Liver (tissue), 9 donors: ENCODE results near the gene LATS2. TPM values are rescaled to one million over a fixed set of nuclear protein-coding genes. Genes with fewer than 3 reads are reported as not detected.

Source experiments
- DNase-seq: peaks from one replicate; pipeline ENCODE4 v3.0.0-alpha.2; 2017; ENCODE audit warnings: low spot score
- H3K27ac ChIP-seq, 2 donors: one replicate each; pipeline ENCODE4 v1.7.0; 2013; ENCODE audit warnings: inconsistent platforms in 2 of 2, low read length in 2 of 2, control low read depth in 1 of 2, low read depth in 1 of 2, mild to moderate bottlenecking in 1 of 2
- H3K27me3 ChIP-seq, 4 donors: one replicate each; pipeline versions ENCODE4 v1.6.1 to v1.7.0; 2013; ENCODE audit warnings: low read length in 3 of 4, inconsistent platforms in 1 of 4, mild to moderate bottlenecking in 1 of 4, moderate library complexity in 1 of 4; ENCODE audit not compliant: control insufficient read depth in 4 of 4, insufficient read depth in 4 of 4
- H3K36me3 ChIP-seq, 4 donors: one replicate each; pipeline versions ENCODE4 v1.6.1 to v1.7.0; 2013; ENCODE audit warnings: low read length in 3 of 4, mild to moderate bottlenecking in 3 of 4, low read depth in 1 of 4, moderate library complexity in 1 of 4; ENCODE audit not compliant: control insufficient read depth in 4 of 4, insufficient read depth in 3 of 4
- H3K4me1 ChIP-seq, 4 donors: one replicate each; pipeline versions ENCODE4 v1.6.1 to v1.7.0; 2013; ENCODE audit warnings: low read length in 3 of 4, mild to moderate bottlenecking in 3 of 4, moderate library complexity in 1 of 4; ENCODE audit not compliant: control insufficient read depth in 4 of 4, insufficient read depth in 4 of 4
- H3K4me3 ChIP-seq, 3 donors: one replicate each; pipeline versions ENCODE4 v1.6.1 to v1.7.0; 2013; ENCODE audit warnings: low read length in 3 of 3, control low read depth in 1 of 3, low read depth in 1 of 3, mild to moderate bottlenecking in 1 of 3
- H3K9ac ChIP-seq, 2 donors: one replicate each; pipeline ENCODE4 v1.7.0; 2013; ENCODE audit warnings: low read length in 2 of 2, mild to moderate bottlenecking in 2 of 2, moderate library complexity in 2 of 2, control low read depth in 1 of 2, low read depth in 1 of 2
- H3K9me3 ChIP-seq, 4 donors: one replicate each; pipeline versions ENCODE4 v1.6.1 to v1.7.0; 2013; ENCODE audit warnings: low read length in 3 of 4; ENCODE audit not compliant: control insufficient read depth in 4 of 4
- FOXA1 ChIP-seq: IDR thresholded peaks from 2 replicates; pipeline ENCODE4 v1.6.1; 2016; ENCODE audit warnings: antibody characterized with exemption
- FOXA2 ChIP-seq: IDR thresholded peaks from 2 replicates; pipeline ENCODE4 v1.6.1; 2016; ENCODE audit warnings: antibody characterized with exemption
- GABPA ChIP-seq, 2 donors: IDR thresholded peaks in 1 of 2; conservative IDR thresholded peaks in 1 of 2; 2 replicates each; pipeline ENCODE4 v1.6.1; 2016; ENCODE audit warnings: antibody characterized with exemption in 2 of 2, mild to moderate bottlenecking in 1 of 2, moderate library complexity in 1 of 2
- HNF4A ChIP-seq, 2 donors: conservative IDR thresholded peaks; 2 replicates each; pipeline ENCODE4 v1.6.1; 2016; ENCODE audit warnings: antibody characterized with exemption in 2 of 2, mild to moderate bottlenecking in 2 of 2
- HNF4G ChIP-seq: IDR thresholded peaks from 2 replicates; pipeline ENCODE4 v1.6.1; 2016; ENCODE audit warnings: antibody characterized with exemption
- JUND ChIP-seq, 2 donors: IDR thresholded peaks; 2 replicates each; pipeline ENCODE4 v1.6.1; 2016; ENCODE audit warnings: antibody characterized with exemption in 2 of 2
- NR2F2 ChIP-seq: IDR thresholded peaks from 2 replicates; pipeline ENCODE4 v1.6.1; 2016; ENCODE audit warnings: antibody characterized with exemption
- TAF1 ChIP-seq: conservative IDR thresholded peaks from 2 replicates; pipeline ENCODE4 v1.6.1; 2016; ENCODE audit warnings: antibody characterized with exemption, mild to moderate bottlenecking
- WGBS: extraction: QIAGEN DNeasy Blood & Tissue Kit; methylation state at CpG from one replicate; pipeline ENCODE4 v1.1.7; 2013; 5-methylcytosine and 5-hydroxymethylcytosine counted together
- polyA plus RNA-seq, 2 donors: library from polyadenylated mRNA; stranded (reverse) in 1 of 2; unstranded in 1 of 2; fragments of 200-250 nt in 1 of 2; fragments of >200 nt in 1 of 2; fragmentation: Nextera tagmentation in 1 of 2; extraction: Ambion mirVana in 1 of 2; gene quantifications; one replicate each; pipeline versions ENCODE4 v1.2.1 to v1.2.3, GENCODE V29; 2013 to 2015
- total RNA-seq, 2 donors: library from RNA; depleted of rRNA; stranded (reverse); fragments of >200 nt; gene quantifications; one replicate each; pipeline ENCODE4 v1.2.3, GENCODE V29; 2014
- TF ChIP-seq, protein P1 (sequence below): IDR thresholded peaks from 2 replicates; pipeline ENCODE4 v1.6.1; 2016; ENCODE audit warnings: antibody characterized with exemption
- TF ChIP-seq, protein P2 (sequence below): IDR thresholded peaks from 2 replicates; pipeline ENCODE4 v1.6.1; 2016; ENCODE audit warnings: antibody characterized with exemption, mild to moderate bottlenecking
- TF ChIP-seq, protein P3 (sequence below): fragments of 150-350 bp; IDR thresholded peaks from 2 replicates; pipeline ENCODE4 v1.5.1; 2017; ENCODE audit warnings: improper control_type of control experiment, low read depth, low read length; ENCODE audit not compliant: missing input control
- donor health status: healthy.
- donor health status: healthy.
- donor health status: healthy.
- donor health status: healthy.
- donor health status: healthy.

LATS2 gene
- total and polyA plus RNA-seq, 4 donors: 1.6 to 7.0 (median 4.4) TPM

DNA sequence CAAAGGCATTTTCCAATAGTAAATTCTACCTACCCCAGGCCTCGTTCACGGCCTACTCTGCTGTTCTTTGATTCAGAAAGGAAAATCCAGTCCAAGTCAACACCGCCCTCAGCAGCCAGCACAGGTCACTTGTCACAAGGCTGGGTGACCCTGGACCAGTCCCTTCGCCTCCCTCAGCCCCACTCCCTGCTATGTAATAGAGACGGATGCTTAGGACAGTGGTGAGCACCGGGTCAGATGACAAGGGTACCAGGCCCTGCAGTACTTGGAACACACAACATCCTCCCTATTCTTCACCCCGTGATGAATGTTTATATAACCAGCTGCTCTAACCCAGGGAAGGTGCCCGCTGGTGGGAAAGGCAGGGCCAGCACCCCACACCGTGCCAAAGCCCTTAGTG, 14.3 kb downstream of the LATS2 start:
- DNase-seq: no peak
- WGBS: 96% methylated on average over 9 of the region's 9 CpGs
- Histone ChIP-seq H3K4me1 (peaks cover 0 to 1% (median 0%) of the 10 kb centered on the region in 4 donors), H3K9me3 (no peaks in the 10 kb centered on the region), H3K9ac (no peak overlapping the region), H3K36me3 (no peaks in the 10 kb centered on the region), H3K4me3 (no peak overlapping the region), H3K27ac (no peak overlapping the region), H3K27me3 (no peaks in the 10 kb centered on the region)
- TF ChIP-seq, protein P1, sequence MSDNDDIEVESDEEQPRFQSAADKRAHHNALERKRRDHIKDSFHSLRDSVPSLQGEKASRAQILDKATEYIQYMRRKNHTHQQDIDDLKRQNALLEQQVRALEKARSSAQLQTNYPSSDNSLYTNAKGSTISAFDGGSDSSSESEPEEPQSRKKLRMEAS: no peak

DNA sequence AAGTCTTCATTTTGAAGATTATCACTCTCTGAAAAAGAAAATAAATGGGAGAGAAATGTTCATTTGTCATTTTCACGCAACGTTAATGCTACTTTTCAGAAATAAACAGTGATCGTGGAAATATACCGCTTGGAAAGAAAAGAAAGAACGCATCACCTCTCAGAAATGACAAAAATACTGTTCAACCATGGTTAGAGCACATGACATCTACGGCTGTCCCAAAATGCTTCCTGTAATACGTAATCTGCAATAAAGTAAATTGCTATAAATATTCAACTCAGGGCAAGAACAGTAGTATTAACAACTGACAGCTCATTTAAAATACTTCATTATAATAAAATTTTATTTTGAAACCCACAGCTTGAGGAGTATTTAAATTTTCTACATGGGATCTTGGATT, 15.2 kb downstream of the LATS2 start:
- TF ChIP-seq NR2F2: no peak
- TF ChIP-seq, protein P2, sequence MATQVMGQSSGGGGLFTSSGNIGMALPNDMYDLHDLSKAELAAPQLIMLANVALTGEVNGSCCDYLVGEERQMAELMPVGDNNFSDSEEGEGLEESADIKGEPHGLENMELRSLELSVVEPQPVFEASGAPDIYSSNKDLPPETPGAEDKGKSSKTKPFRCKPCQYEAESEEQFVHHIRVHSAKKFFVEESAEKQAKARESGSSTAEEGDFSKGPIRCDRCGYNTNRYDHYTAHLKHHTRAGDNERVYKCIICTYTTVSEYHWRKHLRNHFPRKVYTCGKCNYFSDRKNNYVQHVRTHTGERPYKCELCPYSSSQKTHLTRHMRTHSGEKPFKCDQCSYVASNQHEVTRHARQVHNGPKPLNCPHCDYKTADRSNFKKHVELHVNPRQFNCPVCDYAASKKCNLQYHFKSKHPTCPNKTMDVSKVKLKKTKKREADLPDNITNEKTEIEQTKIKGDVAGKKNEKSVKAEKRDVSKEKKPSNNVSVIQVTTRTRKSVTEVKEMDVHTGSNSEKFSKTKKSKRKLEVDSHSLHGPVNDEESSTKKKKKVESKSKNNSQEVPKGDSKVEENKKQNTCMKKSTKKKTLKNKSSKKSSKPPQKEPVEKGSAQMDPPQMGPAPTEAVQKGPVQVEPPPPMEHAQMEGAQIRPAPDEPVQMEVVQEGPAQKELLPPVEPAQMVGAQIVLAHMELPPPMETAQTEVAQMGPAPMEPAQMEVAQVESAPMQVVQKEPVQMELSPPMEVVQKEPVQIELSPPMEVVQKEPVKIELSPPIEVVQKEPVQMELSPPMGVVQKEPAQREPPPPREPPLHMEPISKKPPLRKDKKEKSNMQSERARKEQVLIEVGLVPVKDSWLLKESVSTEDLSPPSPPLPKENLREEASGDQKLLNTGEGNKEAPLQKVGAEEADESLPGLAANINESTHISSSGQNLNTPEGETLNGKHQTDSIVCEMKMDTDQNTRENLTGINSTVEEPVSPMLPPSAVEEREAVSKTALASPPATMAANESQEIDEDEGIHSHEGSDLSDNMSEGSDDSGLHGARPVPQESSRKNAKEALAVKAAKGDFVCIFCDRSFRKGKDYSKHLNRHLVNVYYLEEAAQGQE: no peak
- TF ChIP-seq TAF1: no peak
- TF ChIP-seq JUND (IDR thresholded peaks at IDR 0.05): no peak
- TF ChIP-seq FOXA2: no peak
- TF ChIP-seq GABPA (IDR thresholded peaks at IDR 0.05 in 1 of 2, conservative IDR thresholded peaks at IDR 0.05 in 1 of 2): no peak
- Histone ChIP-seq H3K36me3 (no peaks in the 10 kb centered on the region), H3K27me3 (no peaks in the 10 kb centered on the region), H3K9me3 (no peaks in the 10 kb centered on the region), H3K4me1 (peaks cover 0 to 1% (median 0%) of the 10 kb centered on the region in 4 donors), H3K9ac (no peak overlapping the region), H3K27ac (no peak overlapping the region), H3K4me3 (no peak overlapping the region)
- 78% methylated on average over 7 of the region's 7 CpGs for WGBS
- DNase-seq: no peak

DNA sequence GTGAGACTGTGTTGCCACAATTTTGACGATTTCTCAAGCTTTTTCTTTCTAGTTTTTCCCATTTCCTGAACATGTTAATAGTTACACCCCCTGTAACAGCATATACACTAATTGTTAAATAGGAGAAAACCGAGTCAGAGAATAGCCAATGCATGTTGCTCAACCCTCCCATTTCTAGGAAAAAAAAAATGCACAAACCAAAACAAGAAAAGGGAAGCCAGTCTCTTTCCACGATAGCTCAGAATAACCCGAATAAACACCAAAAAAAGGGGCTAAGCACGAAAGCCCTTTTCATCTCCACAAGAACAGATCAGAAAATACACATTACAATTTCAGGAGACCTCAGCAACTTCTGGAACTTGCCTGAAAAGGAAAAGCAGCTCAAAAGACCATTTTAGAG, 16.3 kb downstream of the LATS2 start:
- TF ChIP-seq GABPA (IDR thresholded peaks at IDR 0.05 in 1 of 2, conservative IDR thresholded peaks at IDR 0.05 in 1 of 2): no peak
- TF ChIP-seq HNF4G: no peak
- no peak for TF ChIP-seq FOXA1
- Histone ChIP-seq H3K4me1 (peaks cover 0 to 4% (median under 1%) of the 10 kb centered on the region in 4 donors), H3K27me3 (no peaks in the 10 kb centered on the region), H3K36me3 (no peaks in the 10 kb centered on the region), H3K27ac (no peak overlapping the region), H3K9me3 (no peaks in the 10 kb centered on the region), H3K4me3 (no peak overlapping the region), H3K9ac (no peak overlapping the region)
- DNase-seq: no peak
- WGBS: 82% methylated on average over 5 of the region's 5 CpGs

DNA sequence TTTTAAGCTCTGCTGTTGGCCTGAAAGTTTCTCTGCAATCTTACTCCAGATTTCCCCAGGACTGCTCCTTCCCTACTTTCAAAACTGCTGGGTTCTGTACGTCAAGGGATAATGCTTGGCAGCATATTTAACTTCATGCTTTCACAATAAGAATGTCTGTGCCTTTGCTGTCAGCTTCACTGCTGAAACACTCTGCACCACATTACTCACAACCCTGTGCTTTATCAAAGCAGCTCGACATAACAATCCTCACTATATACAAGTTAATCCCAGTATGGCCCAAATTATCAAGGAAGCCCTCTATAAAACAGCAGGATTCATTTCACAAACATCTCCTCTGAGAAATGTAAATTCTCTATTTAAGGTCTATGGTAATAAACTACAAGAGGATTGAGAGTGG, 17.5 kb downstream of the LATS2 start:
- no peaks in the 10 kb centered on the region for H3K36me3 ChIP-seq
- 75% methylated on average over 2 of the region's 2 CpGs for WGBS
- no peak overlapping the region for H3K4me3 ChIP-seq
- no peak for DNase-seq
- H3K27ac ChIP-seq: no peak overlapping the region
- no peaks in the 10 kb centered on the region for H3K9me3 ChIP-seq
- no peaks in the 10 kb centered on the region for H3K27me3 ChIP-seq
- TF ChIP-seq HNF4G: no peak
- TF ChIP-seq, protein P3, sequence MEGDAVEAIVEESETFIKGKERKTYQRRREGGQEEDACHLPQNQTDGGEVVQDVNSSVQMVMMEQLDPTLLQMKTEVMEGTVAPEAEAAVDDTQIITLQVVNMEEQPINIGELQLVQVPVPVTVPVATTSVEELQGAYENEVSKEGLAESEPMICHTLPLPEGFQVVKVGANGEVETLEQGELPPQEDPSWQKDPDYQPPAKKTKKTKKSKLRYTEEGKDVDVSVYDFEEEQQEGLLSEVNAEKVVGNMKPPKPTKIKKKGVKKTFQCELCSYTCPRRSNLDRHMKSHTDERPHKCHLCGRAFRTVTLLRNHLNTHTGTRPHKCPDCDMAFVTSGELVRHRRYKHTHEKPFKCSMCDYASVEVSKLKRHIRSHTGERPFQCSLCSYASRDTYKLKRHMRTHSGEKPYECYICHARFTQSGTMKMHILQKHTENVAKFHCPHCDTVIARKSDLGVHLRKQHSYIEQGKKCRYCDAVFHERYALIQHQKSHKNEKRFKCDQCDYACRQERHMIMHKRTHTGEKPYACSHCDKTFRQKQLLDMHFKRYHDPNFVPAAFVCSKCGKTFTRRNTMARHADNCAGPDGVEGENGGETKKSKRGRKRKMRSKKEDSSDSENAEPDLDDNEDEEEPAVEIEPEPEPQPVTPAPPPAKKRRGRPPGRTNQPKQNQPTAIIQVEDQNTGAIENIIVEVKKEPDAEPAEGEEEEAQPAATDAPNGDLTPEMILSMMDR: no peak
- TF ChIP-seq GABPA (IDR thresholded peaks at IDR 0.05 in 1 of 2, conservative IDR thresholded peaks at IDR 0.05 in 1 of 2): no peak
- no peak for TF ChIP-seq HNF4A (conservative IDR thresholded peaks at IDR 0.05)
- H3K9ac ChIP-seq: no peak overlapping the region
- H3K4me1 ChIP-seq: peaks cover 0 to 4% (median under 1%) of the 10 kb centered on the region in 4 donors
